ENCODE results near the gene NCBP2. TPM values are rescaled to one million over a fixed set of nuclear protein-coding genes. Genes with fewer than 3 reads are reported as not detected.
A peak's percentile ranks its signal among the peaks of the same experiment; 100 is the strongest.

Gene NCBP2
- total RNA-seq, 1 donor from 2014 or later = 80.8 TPM

- Histone ChIP-seq H3K27me3 (peaks cover 18% of the 10 kb centered on the region), H3K4me2 (no peak overlapping the region), H3F3A (ENCODE audit: low read depth) (no peaks in the 10 kb centered on the region), H3K27ac (no peak overlapping the region), H3K9ac (no peak overlapping the region), H3K9me3 (ENCODE audit: low read depth) (no peaks in the 10 kb centered on the region), H3K4me3 (no peak overlapping the region), H2AFZ (replicated peaks) (no peak overlapping the region), H3K4me1 (no peaks in the 10 kb centered on the region), H3K79me2 (ENCODE audit: low read depth) (no peaks in the 10 kb centered on the region), H4K20me1 (ENCODE audit: low read depth) (no peaks in the 10 kb centered on the region), H3K36me3 (no peaks in the 10 kb centered on the region)
- H3K36me3 Mint-ChIP-seq = peaks cover 1% of the 10 kb centered on the region
- H3K4me1 Mint-ChIP-seq = peaks cover 8% of the 10 kb centered on the region
- no peak overlapping the region for H3K4me3 Mint-ChIP-seq
- no peak overlapping the region for H3K27ac Mint-ChIP-seq
- no peaks in the 10 kb centered on the region for H3K9me3 Mint-ChIP-seq
- no peak for DNase-seq (ENCODE audit: low spot score)
- peaks cover 10% of the 10 kb centered on the region for H3K27me3 Mint-ChIP-seq (ENCODE audit: insufficient read depth, low read depth)
- no peak for TF ChIP-seq EZH2phosphoT487 (IDR thresholded peaks at IDR 0.05)
- TF ChIP-seq, protein P1, sequence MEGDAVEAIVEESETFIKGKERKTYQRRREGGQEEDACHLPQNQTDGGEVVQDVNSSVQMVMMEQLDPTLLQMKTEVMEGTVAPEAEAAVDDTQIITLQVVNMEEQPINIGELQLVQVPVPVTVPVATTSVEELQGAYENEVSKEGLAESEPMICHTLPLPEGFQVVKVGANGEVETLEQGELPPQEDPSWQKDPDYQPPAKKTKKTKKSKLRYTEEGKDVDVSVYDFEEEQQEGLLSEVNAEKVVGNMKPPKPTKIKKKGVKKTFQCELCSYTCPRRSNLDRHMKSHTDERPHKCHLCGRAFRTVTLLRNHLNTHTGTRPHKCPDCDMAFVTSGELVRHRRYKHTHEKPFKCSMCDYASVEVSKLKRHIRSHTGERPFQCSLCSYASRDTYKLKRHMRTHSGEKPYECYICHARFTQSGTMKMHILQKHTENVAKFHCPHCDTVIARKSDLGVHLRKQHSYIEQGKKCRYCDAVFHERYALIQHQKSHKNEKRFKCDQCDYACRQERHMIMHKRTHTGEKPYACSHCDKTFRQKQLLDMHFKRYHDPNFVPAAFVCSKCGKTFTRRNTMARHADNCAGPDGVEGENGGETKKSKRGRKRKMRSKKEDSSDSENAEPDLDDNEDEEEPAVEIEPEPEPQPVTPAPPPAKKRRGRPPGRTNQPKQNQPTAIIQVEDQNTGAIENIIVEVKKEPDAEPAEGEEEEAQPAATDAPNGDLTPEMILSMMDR (IDR thresholded peaks at IDR 0.05) = no peak
- no peak for TF ChIP-seq EZH2 (IDR thresholded peaks at IDR 0.05)
Measured at GRCh38 chr3:196949750-196950149, 7.4 kb upstream of the NCBP2 start.

GRCh38 chr3:196949285-196949619 is 6.9 kb upstream of the NCBP2 start:
- Mint-ChIP-seq H3K9me3 (no peaks in the 10 kb centered on the region), H3K27me3 (ENCODE audit: insufficient read depth, low read depth) (peaks cover 10% of the 10 kb centered on the region), H3K4me1 (peaks cover 12% of the 10 kb centered on the region), H3K36me3 (peaks cover 6% of the 10 kb centered on the region), H3K27ac (peak overlapping the region; percentile 84), H3K4me3 (no peak overlapping the region)
- H3K4me1 ChIP-seq = peaks cover 3% of the 10 kb centered on the region
- H3F3A ChIP-seq (ENCODE audit: low read depth) = no peaks in the 10 kb centered on the region
- peaks cover 4% of the 10 kb centered on the region for H3K79me2 ChIP-seq (ENCODE audit: low read depth)
- no peaks in the 10 kb centered on the region for H3K9me3 ChIP-seq (ENCODE audit: low read depth)
- H3K9ac ChIP-seq = no peak overlapping the region
- TF ChIP-seq EZH2phosphoT487 (IDR thresholded peaks at IDR 0.05) (no peak), EZH2 (IDR thresholded peaks at IDR 0.05) (no peak)
- TF ChIP-seq, protein P1 (IDR thresholded peaks at IDR 0.05) = no peak
- no peak overlapping the region for H3K27ac ChIP-seq
- no peak overlapping the region for H3K4me3 ChIP-seq
- peak; percentile 15 for DNase-seq (ENCODE audit: low spot score)
- H3K36me3 ChIP-seq = no peaks in the 10 kb centered on the region
- H3K27me3 ChIP-seq = peaks cover 15% of the 10 kb centered on the region
- H3K4me2 ChIP-seq = no peak overlapping the region
- H2AFZ ChIP-seq (replicated peaks) = no peak overlapping the region
- H4K20me1 ChIP-seq (ENCODE audit: low read depth) = no peaks in the 10 kb centered on the region

- Histone ChIP-seq H3K4me3 (no peak overlapping the region), H3K9ac (no peak overlapping the region), H3K4me1 (peaks cover 6% of the 10 kb centered on the region), H3F3A (ENCODE audit: low read depth) (no peaks in the 10 kb centered on the region), H3K27ac (no peak overlapping the region), H3K9me3 (ENCODE audit: low read depth) (no peaks in the 10 kb centered on the region), H4K20me1 (ENCODE audit: low read depth) (peaks cover 2% of the 10 kb centered on the region), H3K79me2 (ENCODE audit: low read depth) (peaks cover 10% of the 10 kb centered on the region), H3K4me2 (no peak overlapping the region), H2AFZ (replicated peaks) (no peak overlapping the region), H3K36me3 (no peaks in the 10 kb centered on the region), H3K27me3 (peaks cover 9% of the 10 kb centered on the region)
- peak; percentile 32 for DNase-seq (ENCODE audit: low spot score)
- H3K27me3 Mint-ChIP-seq (ENCODE audit: insufficient read depth, low read depth) = peaks cover 10% of the 10 kb centered on the region
- H3K4me1 Mint-ChIP-seq = peaks cover 18% of the 10 kb centered on the region
- no peak overlapping the region for H3K4me3 Mint-ChIP-seq
- H3K27ac Mint-ChIP-seq = peak overlapping the region; percentile 84
- H3K36me3 Mint-ChIP-seq = peaks cover 6% of the 10 kb centered on the region
- TF ChIP-seq, protein P1 (IDR thresholded peaks at IDR 0.05) = peak; percentile 19
- no peak for TF ChIP-seq EZH2phosphoT487 (IDR thresholded peaks at IDR 0.05)
- H3K9me3 Mint-ChIP-seq = no peaks in the 10 kb centered on the region
Measured at GRCh38 chr3:196948442-196949284, 6.3 kb upstream of the NCBP2 start.

Measured in neural progenitor cell (in vitro differentiated cells).